HepG2 (cell line): ENCODE results near the gene FAM222B. TPM values are rescaled to one million over a fixed set of nuclear protein-coding genes. Genes with fewer than 3 reads are reported as not detected.
"Not testable (repeated sequence)": the region's sequence is repeated elsewhere in the genome, so short reads cannot be mapped to it uniquely, and the experiment has no call there.

Experiments
- ATAC-seq: fragments of 200-7000 bp; cut with Tn5 transposase; 3 replicates; pipeline ENCODE4 v1.9.1; 2020; ENCODE audit warnings: mild to moderate bottlenecking, moderate library complexity
- BruUV-seq: library from RNA; stranded (reverse); fragments of 400-500 nt; replicated peaks from 2 replicates; lab custom pipeline; 2021; lab: Mats Ljungman, UMichigan
- CTCF ChIA-PET: fragments of 300-600 bp; formaldehyde crosslinking; extraction: SDS; loops from one replicate; lab custom pipeline; 2021; ENCODE audit warnings: low total read pairs, inconsistent platforms, low intra/inter-chr PET ratio; lab: Yijun Ruan, JAX
- POLR2A ChIA-PET: fragments of 350-600 bp; sonication (Branson Sonifier 250); formaldehyde crosslinking; loops from one replicate; lab custom pipeline; 2020; ENCODE audit warnings: antibody characterized with exemption, inconsistent platforms; lab: Yijun Ruan, JAX
- DNase-seq: peaks from one replicate; pipeline ENCODE4 v3.0.0-alpha.2; 2015; ENCODE audit warnings: low spot score
- FAIRE-seq: peaks from 3 replicates; lab custom pipeline; 2011; peaks lifted over from hg19 to GRCh38; lab: Jason Lieb, UNC
- H2AFZ ChIP-seq: one replicate; pipeline ENCODE4 v1.6.1; 2011; ENCODE audit warnings: low read length, inconsistent platforms
- H3K27ac ChIP-seq: fragments of 300-600 bp; 3 replicates; pipeline ENCODE4 v1.8.0; 2011; ENCODE audit warnings: mixed run types, mild to moderate bottlenecking, mixed read lengths, low read length, inconsistent platforms; ENCODE audit not compliant: insufficient read depth; ENCODE audit errors: extremely low read length
- H3K27me3 ChIP-seq, 2 experiments: fragments of 200-600 bp in 1 of 2; 2 replicates in 1 of 2; 3 replicates in 1 of 2; pipeline versions ENCODE4 v1.6.0 to v1.8.0; 2011; ENCODE audit warnings: low read length in 2 of 2, mild to moderate bottlenecking in 2 of 2, moderate library complexity in 2 of 2, inconsistent platforms in 1 of 2; ENCODE audit not compliant: insufficient read depth in 2 of 2, control insufficient read depth in 1 of 2
- H3K36me3 ChIP-seq, 2 experiments: fragments of 200-600 bp in 1 of 2; replicated peaks in 1 of 2; 2 replicates in 1 of 2; 3 replicates in 1 of 2; pipeline versions ENCODE4 v1.5.1 to v1.8.0; 2011; ENCODE audit warnings: low read length in 2 of 2, inconsistent platforms in 1 of 2; ENCODE audit not compliant: insufficient read depth in 2 of 2, control insufficient read depth in 1 of 2
- H3K4me1 ChIP-seq: 2 replicates; pipeline ENCODE4 v1.5.1; 2012; ENCODE audit warnings: low read length, inconsistent platforms; ENCODE audit not compliant: insufficient read depth
- H3K4me2 ChIP-seq: 2 replicates; pipeline ENCODE4 v1.6.0; 2011; ENCODE audit warnings: low read depth, low read length, inconsistent platforms
- H3K4me3 ChIP-seq, 3 experiments: fragments of 200-600 bp in 1 of 3; sonication (generic), shearing (Covaris generic) in 1 of 3; replicated peaks in 1 of 3; 2 replicates each; pipeline ENCODE4 v1.5.1; 2011 to 2016; ENCODE audit warnings: low read length in 3 of 3, inconsistent platforms in 2 of 3, low read depth in 2 of 3, mild to moderate bottlenecking in 2 of 3, control low read depth in 1 of 3, mixed read lengths in 1 of 3; ENCODE audit not compliant: insufficient read depth in 1 of 3
- H3K79me2 ChIP-seq: one replicate; pipeline ENCODE4 v1.6.1; 2011; ENCODE audit warnings: low read length, inconsistent platforms; ENCODE audit not compliant: insufficient read depth
- H3K9ac ChIP-seq: 2 replicates; pipeline ENCODE4 v1.6.0; 2011; ENCODE audit warnings: mild to moderate bottlenecking, low read depth, low read length, inconsistent platforms; ENCODE audit not compliant: insufficient read depth
- H3K9me3 ChIP-seq: 2 replicates; pipeline ENCODE4 v1.5.1; 2012; ENCODE audit warnings: mild to moderate bottlenecking, low read length
- H4K20me1 ChIP-seq: 2 replicates; pipeline ENCODE4 v1.6.0; 2011; ENCODE audit warnings: inconsistent platforms, mild to moderate bottlenecking, low read length, moderate library complexity; ENCODE audit not compliant: insufficient read depth
- CBX2 ChIP-seq, 2 experiments: fragments of 200-600 bp in 1 of 2; sonication (generic); formaldehyde crosslinking in 1 of 2; IDR thresholded peaks; 2 replicates each; pipeline versions ENCODE4 v1.7.0 to v1.8.1; 2018 to 2022; ENCODE audit warnings: low read depth in 2 of 2, low read length in 1 of 2, mild to moderate bottlenecking in 1 of 2, missing genetic modification reagents in 1 of 2
- GATAD1 ChIP-seq: IDR thresholded peaks from 2 replicates; pipeline ENCODE4 v1.6.1; 2016; ENCODE audit warnings: missing genetic modification reagents, missing compliant biosample characterization
- HNRNPK ChIP-seq: fragments of 200-400 bp; formaldehyde crosslinking; IDR thresholded peaks from 2 replicates; pipeline ENCODE4 v1.6.1; 2018; ENCODE audit warnings: low read length, low read depth, moderate library complexity, mild to moderate bottlenecking; ENCODE audit not compliant: poor library complexity, severe bottlenecking
- KDM4B ChIP-seq: sonication (generic); formaldehyde crosslinking; IDR thresholded peaks from 2 replicates; pipeline ENCODE4 v1.4.0; 2020; ENCODE audit warnings: missing genetic modification reagents
- KMT2A ChIP-seq: sonication (generic); formaldehyde crosslinking; IDR thresholded peaks from 2 replicates; pipeline ENCODE4 v1.4.0; 2020; ENCODE audit warnings: missing genetic modification reagents
- NFAT5 ChIP-seq: sonication (generic); formaldehyde crosslinking; IDR thresholded peaks from 2 replicates; pipeline ENCODE4 v1.4.0; 2020; ENCODE audit warnings: missing genetic modification reagents
- PLRG1 ChIP-seq: fragments of 450-650 bp; conservative IDR thresholded peaks from 2 replicates; pipeline ENCODE4 v1.6.1; 2016
- RBFOX2 ChIP-seq: fragments of 200-400 bp; formaldehyde crosslinking; IDR thresholded peaks from 2 replicates; pipeline ENCODE4 v1.6.1; 2017; ENCODE audit warnings: low read depth, mild to moderate bottlenecking, low read length
- ZNF235 ChIP-seq: sonication (generic); formaldehyde crosslinking; IDR thresholded peaks from 2 replicates; pipeline ENCODE4 v1.8.1; 2023; ENCODE audit warnings: mild to moderate bottlenecking, missing genetic modification reagents, borderline replicate concordance
- ZNF672 ChIP-seq: sonication (generic); formaldehyde crosslinking; IDR thresholded peaks from 2 replicates; pipeline ENCODE4 v1.8.1; 2022; ENCODE audit warnings: missing genetic modification reagents
- WGBS: methylation state at CpG from one replicate; pipeline ENCODE4 v1.1.6; 2017; ENCODE audit warnings: low lambda C conversion rate; 5-methylcytosine and 5-hydroxymethylcytosine counted together
- in situ Hi-C: cut with HindIII; loops from 2 replicates; pipeline ENCODE4 v1.10.0; 2017; ENCODE audit warnings: low pct_unique_long_range_greater_than_20kb; ENCODE audit not compliant: extremely low pct_ligation_motif_present
- intact Hi-C: fragments of 100-400 bp; cut with micrococcal nuclease; formaldehyde crosslinking; loops from one replicate; pipeline ENCODE4 v1.10.0; 2022; ENCODE audit not compliant: unreplicated experiment
- polyA plus RNA-seq, 8 experiments: library from polyadenylated mRNA; depleted of rRNA in 3 of 8; stranded (reverse) in 7 of 8; unstranded in 1 of 8; fragments of >200 nt; fragmentation: Illumina TruSeq in 4 of 8; extraction: Trizol in 4 of 8; gene quantifications; 2 replicates each; pipeline versions ENCODE4 v1.2.1 to v1.2.3, GENCODE V29; 2011 to 2016; ENCODE audit warnings: low read depth in 4 of 8, missing spikeins in 1 of 8, mixed read lengths in 1 of 8; ENCODE audit not compliant: insufficient read depth in 1 of 8
- total RNA-seq, 5 experiments: library from RNA; depleted of rRNA; stranded (reverse); fragments of >200 nt; fragmentation: Illumina TruSeq; extraction: Trizol; gene quantifications; 2 replicates each; pipeline ENCODE4 v1.2.3, GENCODE V29; 2016; ENCODE audit warnings: low read depth in 1 of 5
- TF ChIP-seq, protein P1 (sequence below): sonication (generic); formaldehyde crosslinking; IDR thresholded peaks from 2 replicates; pipeline ENCODE4 v1.5.0; 2020; ENCODE audit warnings: mild to moderate bottlenecking, low read depth, missing genetic modification reagents, borderline replicate concordance

FAM222B gene
- total and polyA plus RNA-seq, 2 of the 13 experiments (the other 11 are each of a cell fraction or from before 2014, with no cell fraction given) = 3.5 to 7.3 TPM

GRCh38 chr17:28720997-28721329, 121.6 kb downstream of the FAM222B start:
- in situ Hi-C loops, FAIRE-seq: not testable (repeated sequence)

GRCh38 chr17:28720247-28720996, 122.2 kb downstream of the FAM222B start:
- peaks cover 40% of the 10 kb centered on the region for H3K79me2 ChIP-seq
- ATAC-seq (no peak), DNase-seq (no peak), FAIRE-seq (no peak)
- H2AFZ ChIP-seq = no peak overlapping the region
- H3K27ac ChIP-seq = peak overlapping the region; percentile 89
- peaks cover 8 to 38% of the 10 kb centered on the region in 2 experiments; a peak in 4 of 5 replicates for H3K36me3 ChIP-seq
- peaks cover 56% of the 10 kb centered on the region for H3K4me1 ChIP-seq
- peaks cover 42% of the 10 kb centered on the region for H4K20me1 ChIP-seq
- intact Hi-C loops (loop anchor here (5.0 kb wide), 1 partner anchor 73 kb away; the partner anchor contains the start of gene BLTP2), in situ Hi-C loops (no loop called here)
- ChIA-PET POLR2A (interaction anchor here (0.6 to 4.2 kb wide), 26 partner anchors 8 to 458 kb away, joined by 3 to 220 read pairs (median 8); partner anchors contain the start of genes BLTP2, FAM222B, NEK8 and PHF12), CTCF (interaction anchor here (1.4 kb wide), 1 partner anchor 35 kb away, joined by 4 read pairs; no protein-coding TSS in a partner anchor)
- peak overlapping the region; percentile 96 for H3K4me2 ChIP-seq
- peaks cover 2 to 3% of the 10 kb centered on the region in 2 experiments; a peak in 3 of 5 replicates for H3K27me3 ChIP-seq
- H3K9me3 ChIP-seq = no peaks in the 10 kb centered on the region
- BruUV-seq = TSS peak; percentile 85
- WGBS = 1% methylated on average over 20 of the region's 30 CpGs
- H3K4me3 ChIP-seq = peak overlapping the region; percentile 81 to 97 (median 96)
- peak overlapping the region; percentile 98 for H3K9ac ChIP-seq
- TF ChIP-seq KDM4B (CRISPR knock-in tag) (no peak), ZNF235 (CRISPR knock-in tag) (no peak), ZNF672 (no peak), NFAT5 (CRISPR knock-in tag) (no peak), CBX2 (IDR thresholded peaks at IDR 0.05; ENCODE audit: low read depth, low read length) (no peak), CBX2 (CRISPR knock-in tag; IDR thresholded peaks at IDR 0.05; ENCODE audit: low read depth) (no peak), HNRNPK (no peak), PLRG1 (no peak)
- TF ChIP-seq, protein P1, sequence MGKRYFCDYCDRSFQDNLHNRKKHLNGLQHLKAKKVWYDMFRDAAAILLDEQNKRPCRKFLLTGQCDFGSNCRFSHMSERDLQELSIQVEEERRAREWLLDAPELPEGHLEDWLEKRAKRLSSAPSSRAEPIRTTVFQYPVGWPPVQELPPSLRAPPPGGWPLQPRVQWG (CRISPR knock-in tag) = no peak

More at GRCh38 chr17:28720997-28721329, 121.6 kb downstream of the FAM222B start:
- peak overlapping the region; percentile 81 to 97 (median 96) for H3K4me3 ChIP-seq
- H3K27me3 ChIP-seq, DNase-seq, CTCF ChIA-PET, ATAC-seq, H2AFZ ChIP-seq, H3K9me3 ChIP-seq, BruUV-seq: not testable (repeated sequence)
- H3K4me1 ChIP-seq = peaks cover 60% of the 10 kb centered on the region
- H3K36me3 ChIP-seq = peaks cover 8 to 38% of the 10 kb centered on the region in 2 experiments; a peak in 4 of 5 replicates
- intact Hi-C loops = loop anchor here (5.0 kb wide), 1 partner anchor 74 kb away; the partner anchor contains the start of gene BLTP2
- H3K79me2 ChIP-seq = peaks cover 40% of the 10 kb centered on the region
- TF ChIP-seq RBFOX2 (0 out of 2 replicates have a peak, but pooled peaks have one; percentile 38), KMT2A (CRISPR knock-in tag) (0 out of 2 replicates have a peak, but pooled peaks have one; percentile 1), GATAD1 (CRISPR knock-in tag) (0 out of 2 replicates have a peak, but pooled peaks have one; percentile 3)
- peak overlapping the region; percentile 98 for H3K9ac ChIP-seq
- peaks cover 42% of the 10 kb centered on the region for H4K20me1 ChIP-seq
- H3K27ac ChIP-seq = peak overlapping the region; percentile 89
- POLR2A ChIA-PET = interaction anchor here (1.8 to 4.2 kb wide), 5 partner anchors 14 to 180 kb away, joined by 7 to 220 read pairs (median 42); partner anchors contain the start of genes PROCA1, SDF2, SUPT6H and TRAF4
- WGBS = 6% methylated on average over 19 of the region's 19 CpGs
- peak overlapping the region; percentile 96 for H3K4me2 ChIP-seq
